NCI-H1092 (cell line): ENCODE results near the gene ZNF593OS.
A peak's percentile ranks its signal among the peaks of the same experiment; 100 is the strongest.

Experiments used
- DNase-seq: peaks from one replicate; lab custom pipeline; 2025; lab: John Stamatoyannopoulos, UW

Gene ZNF593OS

GRCh38 chr1:26184086-26184485 is 12.5 kb upstream of the ZNF593OS start:
- DNase-seq, result no peak

- DNase-seq, result no peak
These were observed 10.7 kb upstream of the ZNF593OS start for GRCh38 chr1:26182383-26182696.

- no peak for DNase-seq
These were observed 10.2 kb upstream of the ZNF593OS start for GRCh38 chr1:26181586-26182382.

GRCh38 chr1:26180010-26180506 is 8.4 kb upstream of the ZNF593OS start:
- DNase-seq, result no peak

- no peak for DNase-seq
These were observed 5.6 kb upstream of the ZNF593OS start, which contains the start of gene CNKSR1 for GRCh38 chr1:26177182-26177684. CNKSR1 (plus strand) TSS chr1:26177491; CDS start chr1:26177548, 57 bp downstream.

- no peak for DNase-seq
These were observed 3.7 kb upstream of the ZNF593OS start for GRCh38 chr1:26175346-26175745.

- no peak for DNase-seq
These were observed 1.2 kb downstream of the ZNF593OS start for GRCh38 chr1:26170472-26170821.

- DNase-seq, result peak; percentile 83
These were observed 1.8 kb downstream of the ZNF593OS start, which contains the start of gene ZNF593 for GRCh38 chr1:26169669-26170471. ZNF593 (plus strand) TSS chr1:26169908; CDS start chr1:26169984, 76 bp downstream.

- no peak for DNase-seq
These were observed 2.5 kb downstream of the ZNF593OS start for GRCh38 chr1:26169198-26169554.

- DNase-seq, result peak; percentile 82
These were observed 3.0 kb downstream of the ZNF593OS start, which contains the start of gene C1orf232 for GRCh38 chr1:26168410-26169197. C1orf232 (minus strand) TSS chr1:26168963; CDS start chr1:26168499, 464 bp downstream.

GRCh38 chr1:26166719-26167281 is 4.8 kb downstream of the ZNF593OS start:
- no peak for DNase-seq

- no peak for DNase-seq
These were observed 6.5 kb downstream of the ZNF593OS start for GRCh38 chr1:26164861-26165842.

- DNase-seq, result no peak
These were observed 7.4 kb downstream of the ZNF593OS start for GRCh38 chr1:26164036-26164860.

- DNase-seq, result no peak
These were observed 8.0 kb downstream of the ZNF593OS start for GRCh38 chr1:26163684-26164035.

- peak; percentile 20 for DNase-seq
These were observed 9.4 kb downstream of the ZNF593OS start for GRCh38 chr1:26162220-26162709.

- peak; percentile 30 for DNase-seq
These were observed 10.0 kb downstream of the ZNF593OS start for GRCh38 chr1:26161415-26162219.

- no peak for DNase-seq
These were observed 10.9 kb downstream of the ZNF593OS start for GRCh38 chr1:26160527-26161414.

- DNase-seq, result no peak
These were observed 11.9 kb downstream of the ZNF593OS start for GRCh38 chr1:26159743-26160039.
